GM10248 (cell line): ENCODE measurements around the gene LSS.

Experiments used
- CTCF ChIA-PET: fragments of 300-600 bp; sonication (Branson Sonifier 250); formaldehyde crosslinking; extraction: SDS; loops from one replicate; lab custom pipeline; 2021; ENCODE audit warnings: antibody characterized with exemption; lab: Yijun Ruan, JAX
- POLR2A ChIA-PET: fragments of 350-650 bp; sonication (Branson Sonifier 250); formaldehyde crosslinking; extraction: SDS; loops from one replicate; lab custom pipeline; 2020; ENCODE audit warnings: antibody characterized with exemption; lab: Yijun Ruan, JAX
- DNase-seq: peaks from one replicate; pipeline ENCODE4 v3.0.0; 2012; ENCODE audit errors: extremely low spot score
- TF ChIP-seq, protein P1 (sequence below): IDR thresholded peaks from 2 replicates; pipeline ENCODE4 v1.5.1; 2012; ENCODE audit warnings: mild to moderate bottlenecking, low read depth; ENCODE audit errors: extremely low read depth, missing control alignments, control extremely low read depth

The LSS gene

DNA sequence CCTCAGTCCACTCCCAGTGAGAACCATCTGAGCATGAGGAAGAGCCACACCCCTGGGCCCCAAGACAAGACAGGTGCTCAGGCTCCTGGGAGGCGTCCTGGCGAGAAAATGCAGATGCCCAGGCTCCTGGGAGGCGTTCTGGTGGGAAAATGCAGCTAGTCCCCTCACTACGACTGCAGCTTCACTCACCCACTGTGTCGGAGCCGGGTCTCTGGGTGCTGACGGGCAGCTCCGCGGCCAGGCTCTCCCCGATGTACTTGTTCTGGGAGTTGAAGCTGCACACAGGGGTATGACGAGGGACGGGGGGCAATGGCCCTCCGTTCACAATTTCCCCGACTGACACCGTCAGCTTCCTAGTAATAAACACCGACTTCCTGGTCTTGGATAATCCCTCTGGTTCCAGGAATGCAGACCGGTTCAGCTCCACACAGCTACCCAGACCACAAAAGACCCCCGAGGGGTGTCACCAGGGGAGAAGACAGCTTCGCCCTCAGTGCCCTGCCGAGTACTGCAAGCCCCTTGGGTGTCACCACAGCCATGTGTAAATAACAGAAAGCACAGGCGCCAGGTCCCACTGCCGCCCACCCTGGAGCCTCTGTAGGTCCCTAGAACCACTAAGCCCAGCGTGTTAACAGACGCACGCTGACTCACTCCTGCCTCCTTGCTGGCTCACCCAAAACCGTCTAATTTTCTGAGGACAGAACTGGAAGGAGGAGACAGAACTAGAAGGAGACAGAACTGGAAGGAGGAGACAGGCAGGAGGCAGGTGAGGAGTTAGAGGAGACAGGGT lies 37.4 kb upstream of the LSS start:
- POLR2A ChIA-PET = no interaction called here

DNA sequence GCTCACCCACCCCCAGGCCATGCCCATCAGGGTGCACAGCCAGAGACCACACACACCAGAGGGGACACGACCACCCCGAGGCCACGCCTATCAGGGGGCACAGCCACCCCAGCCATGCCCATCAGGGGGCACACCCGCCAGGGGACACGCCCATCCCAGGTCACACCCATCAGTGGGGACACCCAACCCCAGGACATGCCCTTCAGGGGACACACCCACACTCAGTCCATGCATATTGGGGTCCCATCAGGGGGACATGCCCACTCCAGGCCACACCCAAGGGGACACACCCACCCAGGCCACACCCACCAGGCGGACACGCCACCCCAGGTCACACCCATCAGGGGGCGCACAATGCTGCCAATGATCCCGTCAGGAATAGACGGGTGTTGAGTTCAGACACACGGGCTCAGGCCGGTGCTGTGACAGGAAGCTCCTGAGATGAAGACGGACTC lies 36.1 kb upstream of the LSS start:
- DNase-seq = no peak
- TF ChIP-seq, protein P1, sequence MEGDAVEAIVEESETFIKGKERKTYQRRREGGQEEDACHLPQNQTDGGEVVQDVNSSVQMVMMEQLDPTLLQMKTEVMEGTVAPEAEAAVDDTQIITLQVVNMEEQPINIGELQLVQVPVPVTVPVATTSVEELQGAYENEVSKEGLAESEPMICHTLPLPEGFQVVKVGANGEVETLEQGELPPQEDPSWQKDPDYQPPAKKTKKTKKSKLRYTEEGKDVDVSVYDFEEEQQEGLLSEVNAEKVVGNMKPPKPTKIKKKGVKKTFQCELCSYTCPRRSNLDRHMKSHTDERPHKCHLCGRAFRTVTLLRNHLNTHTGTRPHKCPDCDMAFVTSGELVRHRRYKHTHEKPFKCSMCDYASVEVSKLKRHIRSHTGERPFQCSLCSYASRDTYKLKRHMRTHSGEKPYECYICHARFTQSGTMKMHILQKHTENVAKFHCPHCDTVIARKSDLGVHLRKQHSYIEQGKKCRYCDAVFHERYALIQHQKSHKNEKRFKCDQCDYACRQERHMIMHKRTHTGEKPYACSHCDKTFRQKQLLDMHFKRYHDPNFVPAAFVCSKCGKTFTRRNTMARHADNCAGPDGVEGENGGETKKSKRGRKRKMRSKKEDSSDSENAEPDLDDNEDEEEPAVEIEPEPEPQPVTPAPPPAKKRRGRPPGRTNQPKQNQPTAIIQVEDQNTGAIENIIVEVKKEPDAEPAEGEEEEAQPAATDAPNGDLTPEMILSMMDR = no peak
- POLR2A ChIA-PET = no interaction called here
- CTCF ChIA-PET = no interaction called here

More for the DNA sequence above, 37.4 kb upstream of the LSS start:
- DNase-seq = no peak
- CTCF ChIA-PET = interaction anchor here (1.0 kb wide), 1 partner anchor 18 kb away, joined by 3 read pairs; no protein-coding TSS in a partner anchor
- TF ChIP-seq, protein P1 = no peak

DNA sequence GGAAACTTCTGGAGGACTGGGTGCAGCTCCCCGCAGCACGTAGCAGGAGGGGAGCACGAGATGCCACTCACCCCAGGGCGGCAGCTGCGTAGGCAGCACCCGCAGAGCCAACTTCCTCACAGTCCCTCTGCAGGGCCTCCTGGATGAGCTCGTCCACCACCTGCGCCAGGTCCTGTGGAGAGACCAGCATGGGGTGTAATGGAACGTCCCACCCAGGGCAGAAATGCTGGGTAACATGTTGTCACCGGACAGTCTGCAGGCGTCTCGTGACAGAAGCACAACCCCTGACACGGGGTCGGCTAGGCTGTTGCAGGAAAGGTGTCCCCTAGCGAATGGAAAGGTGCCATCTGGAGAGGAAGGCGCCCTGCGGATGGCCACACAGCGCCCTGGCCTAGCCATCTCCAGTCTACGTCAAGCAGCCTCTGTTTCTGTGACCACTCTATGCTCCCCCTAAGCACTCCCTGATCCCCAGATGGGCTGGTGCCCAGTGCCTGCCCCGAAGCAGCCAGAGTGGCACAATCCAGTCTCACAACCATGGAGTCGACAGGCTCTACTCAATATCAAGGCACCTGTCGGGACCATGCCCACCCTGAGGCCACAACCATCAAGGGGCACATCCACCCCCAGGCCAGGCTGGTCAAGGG lies 35.6 kb upstream of the LSS start:
- TF ChIP-seq, protein P1 = no peak
- no peak for DNase-seq
- POLR2A ChIA-PET = no interaction called here
- CTCF ChIA-PET = no interaction called here

DNA sequence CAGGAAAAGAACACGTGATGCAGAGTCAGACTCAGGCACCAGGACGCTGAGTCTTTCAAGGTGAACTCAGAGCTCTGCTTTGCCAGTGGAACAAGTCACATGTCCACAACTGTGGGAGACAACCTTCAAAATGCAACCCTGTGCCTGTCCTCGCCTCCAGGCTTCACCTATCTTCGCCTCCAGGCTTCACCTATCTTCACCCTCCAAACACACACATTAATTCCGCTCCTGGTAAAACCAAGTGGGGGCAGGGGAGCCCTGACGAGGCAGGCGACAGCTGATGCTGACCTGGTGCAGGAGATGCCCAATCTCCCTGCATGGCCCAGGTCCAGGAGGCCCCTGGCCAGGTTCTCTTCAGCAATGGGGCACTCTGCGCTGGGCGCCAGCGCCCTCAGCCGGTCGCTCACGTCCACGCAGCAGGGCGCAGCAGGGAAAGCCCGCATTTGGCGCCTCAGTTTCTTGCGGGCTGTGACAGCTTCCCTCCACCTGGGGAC lies 28.0 kb upstream of the LSS start:
- no peak for DNase-seq
- TF ChIP-seq, protein P1 = no peak
- ChIA-PET POLR2A (interaction anchor here (0.7 kb wide), 1 partner anchor 1333 kb away, joined by 12 read pairs; no protein-coding TSS in a partner anchor), CTCF (no interaction called here)

DNA sequence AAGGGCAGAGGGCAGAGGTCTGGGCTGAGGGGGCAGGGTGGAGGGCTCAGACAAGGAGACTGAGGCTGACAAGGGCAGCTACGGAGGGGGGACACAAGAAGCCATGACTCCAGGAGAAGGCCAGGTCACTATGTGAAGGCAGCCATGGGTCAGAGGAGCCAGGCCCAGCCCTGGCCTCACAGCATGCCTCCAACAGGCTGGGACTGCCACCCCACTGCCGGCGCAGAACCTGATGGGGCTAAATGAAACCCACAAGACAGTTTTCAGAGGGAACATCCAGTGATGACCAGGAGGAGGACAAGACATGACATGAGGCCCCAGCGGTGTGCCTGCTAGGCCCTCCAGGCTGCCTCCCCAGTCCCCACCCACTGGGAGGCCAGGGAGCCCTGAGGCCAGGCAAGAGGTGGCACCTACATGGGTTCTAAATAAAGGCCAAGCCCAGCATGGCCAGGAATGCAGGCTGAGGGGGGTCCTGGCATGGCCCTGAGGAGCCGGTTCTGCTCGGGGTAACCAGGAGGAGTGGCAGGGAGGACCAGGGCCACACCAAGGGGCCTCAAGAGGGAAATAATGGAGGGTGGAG lies 27.3 kb upstream of the LSS start:
- DNase-seq = no peak
- CTCF ChIA-PET = interaction anchor here (1.6 kb wide), 1 partner anchor 26 kb away, joined by 3 read pairs; no protein-coding TSS in a partner anchor
- POLR2A ChIA-PET = no interaction called here
- TF ChIP-seq, protein P1 = no peak

DNA sequence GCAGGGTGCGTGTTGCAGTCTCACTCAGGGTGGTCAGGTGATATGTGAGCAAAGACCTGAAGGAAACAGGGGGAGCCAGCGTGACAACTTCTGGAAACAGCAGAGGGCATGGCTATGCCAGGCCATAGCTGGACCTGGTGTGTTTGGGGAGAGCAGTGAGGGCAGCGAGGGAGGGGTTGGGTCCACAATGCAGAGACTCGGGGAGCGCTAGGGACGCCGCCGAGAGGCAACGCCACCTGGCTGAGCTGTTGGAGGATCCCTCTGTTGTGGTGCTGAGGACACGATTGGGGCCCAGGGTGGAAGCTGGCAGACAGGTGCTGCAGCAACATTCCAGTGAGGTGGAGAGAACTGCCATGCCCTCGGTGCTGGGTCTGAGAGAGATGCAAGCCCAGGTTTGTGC lies 26.6 kb upstream of the LSS start:
- no peak for DNase-seq
- POLR2A ChIA-PET = interaction anchor here (0.9 to 1.7 kb wide), 2 partner anchors 28 to 36 kb away, joined by 3 to 4 read pairs; no protein-coding TSS in a partner anchor
- CTCF ChIA-PET = interaction anchor here (1.0 to 3.4 kb wide), 4 partner anchors 13 to 112 kb away, joined by 3 to 21 read pairs (median 10); partner anchors contain the start of gene LSS
- TF ChIP-seq, protein P1 = no peak
